ENCODE measurements around the gene PHACTR1. TPM values are rescaled to one million over a fixed set of nuclear protein-coding genes. Genes with fewer than 3 reads are reported as not detected.
"Not testable (repeated sequence)": the region's sequence is repeated elsewhere in the genome, so short reads cannot be mapped to it uniquely, and the experiment has no call there.

PHACTR1 gene
- polyA plus RNA-seq, 1 of the 3 experiments (the other 2 are of a cell fraction), result 0.12 TPM

DNA sequence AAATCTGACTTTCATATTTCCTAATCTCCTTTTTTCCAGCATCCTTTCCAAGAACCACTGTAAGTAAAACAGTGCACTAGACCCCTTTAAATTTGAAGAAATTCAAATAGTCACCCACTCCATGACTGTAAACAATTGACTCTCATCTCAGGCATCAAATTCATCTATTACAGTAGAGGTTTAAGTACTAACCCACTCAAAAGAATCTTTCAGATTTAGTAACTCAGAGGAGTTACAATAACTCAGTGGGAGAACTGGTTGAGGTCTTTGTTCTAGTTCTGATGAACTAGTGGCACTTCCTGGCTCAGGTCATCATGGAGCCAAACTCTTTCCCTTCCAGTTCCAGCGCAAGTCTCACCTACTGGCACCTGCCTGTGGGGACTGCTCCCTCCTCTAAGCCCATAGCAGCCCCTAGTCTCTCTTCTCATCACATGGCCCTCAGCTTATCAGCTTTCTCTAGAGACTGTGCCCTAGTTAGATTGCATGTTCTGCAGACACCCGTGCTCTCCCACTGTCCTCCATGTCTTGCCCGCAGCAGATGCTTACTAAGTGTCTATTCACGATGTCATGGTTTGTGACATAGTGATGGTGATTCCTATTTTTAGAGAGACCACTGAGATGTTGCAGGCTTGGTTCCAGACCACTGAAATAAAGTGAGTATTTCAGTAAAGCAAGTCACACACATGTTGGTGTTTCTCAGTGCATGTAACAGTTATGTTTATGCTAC lies 415.5 kb downstream of the PHACTR1 start:
- H3K27me3 ChIP-seq (ENCODE audit: insufficient read depth), result no peaks in the 10 kb centered on the region
- TF ChIP-seq, protein P1, sequence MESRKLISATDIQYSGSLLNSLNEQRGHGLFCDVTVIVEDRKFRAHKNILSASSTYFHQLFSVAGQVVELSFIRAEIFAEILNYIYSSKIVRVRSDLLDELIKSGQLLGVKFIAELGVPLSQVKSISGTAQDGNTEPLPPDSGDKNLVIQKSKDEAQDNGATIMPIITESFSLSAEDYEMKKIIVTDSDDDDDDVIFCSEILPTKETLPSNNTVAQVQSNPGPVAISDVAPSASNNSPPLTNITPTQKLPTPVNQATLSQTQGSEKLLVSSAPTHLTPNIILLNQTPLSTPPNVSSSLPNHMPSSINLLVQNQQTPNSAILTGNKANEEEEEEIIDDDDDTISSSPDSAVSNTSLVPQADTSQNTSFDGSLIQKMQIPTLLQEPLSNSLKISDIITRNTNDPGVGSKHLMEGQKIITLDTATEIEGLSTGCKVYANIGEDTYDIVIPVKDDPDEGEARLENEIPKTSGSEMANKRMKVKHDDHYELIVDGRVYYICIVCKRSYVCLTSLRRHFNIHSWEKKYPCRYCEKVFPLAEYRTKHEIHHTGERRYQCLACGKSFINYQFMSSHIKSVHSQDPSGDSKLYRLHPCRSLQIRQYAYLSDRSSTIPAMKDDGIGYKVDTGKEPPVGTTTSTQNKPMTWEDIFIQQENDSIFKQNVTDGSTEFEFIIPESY (IDR thresholded peaks at IDR 0.05; ENCODE audit: borderline replicate concordance, low read depth), result no peak
- TF ChIP-seq FOXM1 (IDR thresholded peaks at IDR 0.05; ENCODE audit: low read depth) (no peak), NRF1 (IDR thresholded peaks at IDR 0.05; ENCODE audit: low read depth, low read length) (no peak), TCF12 (IDR thresholded peaks at IDR 0.05) (no peak), EZH2phosphoT487 (IDR thresholded peaks at IDR 0.05; ENCODE audit: borderline replicate concordance, low read depth) (no peak), FOSL2 (IDR thresholded peaks at IDR 0.05; ENCODE audit: borderline replicate concordance, low read depth) (no peak), YY1 (IDR thresholded peaks at IDR 0.05; ENCODE audit: low read depth) (no peak), FOXJ3 (CRISPR knock-in tag; IDR thresholded peaks at IDR 0.05) (no peak), CHD2 (IDR thresholded peaks at IDR 0.05; ENCODE audit: low read length, partially characterized antibody) (no peak)
- TF ChIP-seq, protein P2, sequence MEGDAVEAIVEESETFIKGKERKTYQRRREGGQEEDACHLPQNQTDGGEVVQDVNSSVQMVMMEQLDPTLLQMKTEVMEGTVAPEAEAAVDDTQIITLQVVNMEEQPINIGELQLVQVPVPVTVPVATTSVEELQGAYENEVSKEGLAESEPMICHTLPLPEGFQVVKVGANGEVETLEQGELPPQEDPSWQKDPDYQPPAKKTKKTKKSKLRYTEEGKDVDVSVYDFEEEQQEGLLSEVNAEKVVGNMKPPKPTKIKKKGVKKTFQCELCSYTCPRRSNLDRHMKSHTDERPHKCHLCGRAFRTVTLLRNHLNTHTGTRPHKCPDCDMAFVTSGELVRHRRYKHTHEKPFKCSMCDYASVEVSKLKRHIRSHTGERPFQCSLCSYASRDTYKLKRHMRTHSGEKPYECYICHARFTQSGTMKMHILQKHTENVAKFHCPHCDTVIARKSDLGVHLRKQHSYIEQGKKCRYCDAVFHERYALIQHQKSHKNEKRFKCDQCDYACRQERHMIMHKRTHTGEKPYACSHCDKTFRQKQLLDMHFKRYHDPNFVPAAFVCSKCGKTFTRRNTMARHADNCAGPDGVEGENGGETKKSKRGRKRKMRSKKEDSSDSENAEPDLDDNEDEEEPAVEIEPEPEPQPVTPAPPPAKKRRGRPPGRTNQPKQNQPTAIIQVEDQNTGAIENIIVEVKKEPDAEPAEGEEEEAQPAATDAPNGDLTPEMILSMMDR (IDR thresholded peaks at IDR 0.05), result no peak

DNA sequence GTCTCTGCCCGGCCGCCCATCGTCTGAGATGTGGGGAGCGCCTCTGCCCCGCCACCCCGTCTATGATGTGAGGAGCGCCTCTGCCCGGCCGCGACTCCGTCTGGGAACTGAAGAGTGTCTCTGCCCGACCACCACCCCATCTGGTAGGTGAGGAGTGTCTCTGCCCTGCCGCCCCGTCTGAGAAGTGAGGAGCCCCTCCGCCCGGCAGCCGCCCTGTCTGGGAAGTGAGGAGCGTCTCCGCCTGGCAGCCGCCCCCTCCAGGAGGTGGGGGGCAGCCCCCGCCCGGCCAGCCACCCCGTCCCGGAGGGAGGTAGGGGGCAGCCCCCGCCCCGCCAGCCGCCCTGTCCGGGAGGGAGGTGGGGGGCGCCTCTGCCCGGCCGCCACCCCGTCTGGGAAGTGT lies 417.3 kb downstream of the PHACTR1 start:
- H3K4me1 ChIP-seq (ENCODE audit: control insufficient read depth in 1 of 2, insufficient read depth in 2 of 2, low read depth in 1 of 2, low read length in 1 of 2); H3K4me3 ChIP-seq (ENCODE audit: low read depth in 2 of 2, low read length in 1 of 2); H3K27me3 ChIP-seq (ENCODE audit: insufficient read depth); H3K36me3 ChIP-seq (replicated peaks in 1 of 2; ENCODE audit: control insufficient read depth in 1 of 2, insufficient read depth in 2 of 2, low read length in 1 of 2); H2AFZ ChIP-seq (ENCODE audit: low read depth); H3K9ac ChIP-seq; H3K4me2 ChIP-seq; DNase-seq; H3K79me2 ChIP-seq (ENCODE audit: insufficient read depth); H3F3A ChIP-seq (replicated peaks; ENCODE audit: insufficient read depth); H4K20me1 ChIP-seq (ENCODE audit: insufficient read depth); H3K9me3 ChIP-seq; CTCF ChIA-PET; H3K27ac ChIP-seq (ENCODE audit: low read depth in 2 of 2, low read length in 1 of 2); POLR2A ChIA-PET; H3K9me2 ChIP-seq: not testable (repeated sequence)
- WGBS (ENCODE audit: low lambda C conversion rate), result 71% methylated on average over 17 of the region's 32 CpGs

More for the DNA sequence above, 415.5 kb downstream of the PHACTR1 start:
- no peaks in the 10 kb centered on the region for H4K20me1 ChIP-seq (ENCODE audit: insufficient read depth)
- no peaks in the 10 kb centered on the region; a peak in 1 of 4 replicates for H3K4me1 ChIP-seq (ENCODE audit: control insufficient read depth in 1 of 2, insufficient read depth in 2 of 2, low read depth in 1 of 2, low read length in 1 of 2)
- DNase-seq, result no peak
- H3K9me2 ChIP-seq, result no peaks in the 10 kb centered on the region
- no peak overlapping the region for H3K27ac ChIP-seq (ENCODE audit: low read depth in 2 of 2, low read length in 1 of 2)
- 49% methylated on average over 4 of the region's 4 CpGs for WGBS (ENCODE audit: low lambda C conversion rate)
- no peak overlapping the region for H3K4me2 ChIP-seq
- H3K4me3 ChIP-seq (ENCODE audit: low read depth in 2 of 2, low read length in 1 of 2), result no peak overlapping the region
- H3K79me2 ChIP-seq (ENCODE audit: insufficient read depth), result no peaks in the 10 kb centered on the region
- no peaks in the 10 kb centered on the region for H3K9me3 ChIP-seq
- no peak overlapping the region for H3K9ac ChIP-seq
- ChIA-PET CTCF (no interaction called here), POLR2A (no interaction called here)
- no peak overlapping the region for H2AFZ ChIP-seq (ENCODE audit: low read depth)
- no peaks in the 10 kb centered on the region for H3F3A ChIP-seq (replicated peaks; ENCODE audit: insufficient read depth)
- H3K36me3 ChIP-seq (replicated peaks in 1 of 2; ENCODE audit: control insufficient read depth in 1 of 2, insufficient read depth in 2 of 2, low read length in 1 of 2), result no peaks in the 10 kb centered on the region

All from SK-N-SH (cell line).